RPMI7951 (cell line): Measurements from ENCODE around the gene ZNF619. TPM values are rescaled to one million over a fixed set of nuclear protein-coding genes. Genes with fewer than 3 reads are reported as not detected.

Experiments
- DNase-seq: peaks from one replicate; pipeline ENCODE4 v3.0.0-alpha.2; 2012; ENCODE audit warnings: low read depth
- total RNA-seq: library from RNA; depleted of rRNA; stranded (reverse); fragments of >200 nt; shearing (Covaris generic); gene quantifications from 2 replicates; pipeline ENCODE4 v1.2.3, GENCODE V29; 2014; rRNA removed

Gene ZNF619
- total RNA-seq, 1 experiment from 2014 or later = 7.6 TPM

- DNase-seq = no peak
These were observed 55.3 kb downstream of the ZNF619 start for GRCh38 chr3:40532252-40532651.

DNA sequence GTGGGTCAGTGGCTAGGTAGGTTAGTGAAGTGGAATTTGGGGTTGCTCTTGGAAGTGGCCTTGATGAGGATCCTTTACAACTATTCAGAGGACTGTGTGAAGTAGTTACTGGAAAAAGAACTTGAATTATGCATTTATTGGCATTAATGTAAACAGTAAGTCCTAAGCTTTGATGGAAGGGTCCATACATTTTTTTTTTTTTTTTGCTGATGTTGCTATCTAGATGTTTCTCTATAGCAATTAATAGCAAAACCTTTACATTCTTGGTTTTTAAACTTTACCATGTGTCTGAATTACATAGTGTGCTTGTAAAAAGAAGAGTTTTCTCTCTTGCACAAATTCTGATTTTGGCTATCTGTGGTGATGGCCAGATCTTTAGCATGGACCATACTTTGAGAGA lies 57.4 kb downstream of the ZNF619 start:
- no peak for DNase-seq

Other genes with a start within 250 kb of the ZNF619 start
- gene EIF1B, start 167.4 kb upstream of the ZNF619 start, total RNA-seq = 30.6 and 42.2 TPM in 2 replicates
- gene ENTPD3, start 89.9 kb upstream of the ZNF619 start, total RNA-seq = not detected in 2 replicates
- 458 and 469 TPM in 2 replicates for gene RPL14, start 19.8 kb upstream of the ZNF619 start, total RNA-seq
- gene ZNF620, start 28.9 kb downstream of the ZNF619 start, total RNA-seq = 1.4 and 1.5 TPM in 2 replicates
- 10.8 and 11.0 TPM in 2 replicates for gene ZNF621, start 47.8 kb downstream of the ZNF619 start, total RNA-seq